Caco-2 (cell line): Measurements from ENCODE around the gene TEX9. TPM values are rescaled to one million over a fixed set of nuclear protein-coding genes. Genes with fewer than 3 reads are reported as not detected.

Experiments used
- BruUV-seq: library from RNA; stranded (reverse); fragments of 400-500 nt; replicated peaks from 2 replicates; lab custom pipeline; 2021; lab: Mats Ljungman, UMichigan
- CTCF ChIA-PET: fragments of 300-600 bp; sonication (Branson Sonifier 250); formaldehyde crosslinking; loops from one replicate; lab custom pipeline; 2022; ENCODE audit warnings: antibody characterized with exemption; lab: Charles Lee
- POLR2A ChIA-PET: fragments of 300-600 bp; sonication (Branson Sonifier 250); formaldehyde crosslinking; loops from one replicate; lab custom pipeline; 2022; ENCODE audit warnings: antibody characterized with exemption; lab: Charles Lee
- DNase-seq, 2 experiments: peaks; one replicate each; pipeline versions ENCODE4 v3.0.0 to v3.0.0-alpha.2; 2020 to 2022
- H3K27me3 ChIP-seq: replicated peaks from 2 replicates; pipeline ENCODE4 v1.6.0; 2011; ENCODE audit warnings: low read length; ENCODE audit not compliant: control insufficient read depth, insufficient read depth
- H3K36me3 ChIP-seq: 2 replicates; pipeline ENCODE4 v1.5.1; 2011; ENCODE audit warnings: low read length; ENCODE audit not compliant: control insufficient read depth, insufficient read depth
- H3K4me1 ChIP-seq: fragments of 250-450 bp; sonication (Bioruptor Pico); 2 replicates; pipeline ENCODE4 v1.5.1; 2020; ENCODE audit warnings: mild to moderate bottlenecking
- H3K4me3 ChIP-seq: 2 replicates; pipeline ENCODE4 v1.5.1; 2011; ENCODE audit warnings: low read depth, mild to moderate bottlenecking, control low read depth, low read length
- H3K9me3 ChIP-seq: fragments of 250-450 bp; sonication (Bioruptor Pico); 2 replicates; pipeline ENCODE4 v1.5.1; 2020; ENCODE audit warnings: mild to moderate bottlenecking, moderate library complexity
- H3K27ac Mint-ChIP-seq: one replicate; pipeline ENCODE4 v1.8.0; 2022; ENCODE audit warnings: mixed read lengths; ENCODE audit not compliant: unreplicated experiment
- H3K27me3 Mint-ChIP-seq: one replicate; pipeline ENCODE4 v1.8.0; 2022; ENCODE audit warnings: mixed read lengths; ENCODE audit not compliant: insufficient read depth, unreplicated experiment
- H3K36me3 Mint-ChIP-seq: one replicate; pipeline ENCODE4 v1.8.0; 2022; ENCODE audit warnings: mild to moderate bottlenecking, mixed read lengths; ENCODE audit not compliant: insufficient read depth, unreplicated experiment
- H3K4me1 Mint-ChIP-seq: one replicate; pipeline ENCODE4 v1.8.0; 2022; ENCODE audit warnings: low read depth, mixed read lengths; ENCODE audit not compliant: unreplicated experiment
- H3K4me3 Mint-ChIP-seq: one replicate; pipeline ENCODE4 v1.8.0; 2022; ENCODE audit warnings: mild to moderate bottlenecking, moderate library complexity, mixed read lengths; ENCODE audit not compliant: unreplicated experiment
- H3K9me3 Mint-ChIP-seq: one replicate; pipeline ENCODE4 v1.8.0; 2022; ENCODE audit warnings: mixed read lengths; ENCODE audit not compliant: unreplicated experiment
- CTCF ChIP-seq, 2 experiments: fragments of 200-600 bp in 1 of 2; IDR thresholded peaks; 1 replicate in 1 of 2; 2 replicates in 1 of 2; pipeline versions ENCODE4 v1.5.1 to v1.8.0; 2011 to 2022; ENCODE audit warnings: antibody characterized with exemption in 1 of 2, control low read depth in 1 of 2, inconsistent platforms in 1 of 2, low read depth in 1 of 2, low read length in 1 of 2, mild to moderate bottlenecking in 1 of 2, moderate library complexity in 1 of 2; ENCODE audit not compliant: insufficient read depth in 1 of 2, severe bottlenecking in 1 of 2, unreplicated experiment in 1 of 2
- intact Hi-C: fragments of 100-400 bp; cut with micrococcal nuclease; formaldehyde crosslinking; loops from one replicate; pipeline ENCODE4 v1.10.0; 2022; ENCODE audit not compliant: unreplicated experiment
- total RNA-seq: library from RNA; stranded (reverse); gene quantifications from 2 replicates; pipeline ENCODE4 v1.2.3, GENCODE V29; 2022

The TEX9 gene
- total RNA-seq, 1 experiment from 2014 or later: 1.9 TPM

DNA sequence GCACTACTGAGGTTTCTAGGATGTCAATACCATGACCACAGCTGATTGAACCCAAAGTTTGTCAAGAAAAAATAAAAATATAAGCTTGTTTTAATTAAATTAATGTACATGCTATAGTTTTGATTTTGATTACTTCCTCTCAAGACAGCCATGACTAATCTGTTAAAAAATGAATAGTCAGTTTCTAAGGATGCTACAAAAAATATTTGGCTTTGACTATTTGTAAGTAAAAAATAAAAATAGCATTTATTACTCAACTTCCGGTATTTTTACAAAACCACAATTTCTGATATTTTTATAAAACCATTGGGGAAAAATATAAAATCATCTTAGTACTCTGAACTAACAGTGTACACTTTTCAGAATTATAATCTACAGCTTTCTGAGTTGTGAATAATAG is 12.1 kb upstream of the TEX9 start:
- H3K4me3 ChIP-seq: no peak overlapping the region
- peaks cover 13% of the 10 kb centered on the region for H3K27me3 Mint-ChIP-seq
- no peaks in the 10 kb centered on the region for H3K4me1 Mint-ChIP-seq
- H3K4me3 Mint-ChIP-seq: no peak overlapping the region
- no peaks in the 10 kb centered on the region for H3K36me3 Mint-ChIP-seq
- POLR2A ChIA-PET: no interaction called here
- no peaks in the 10 kb centered on the region for H3K36me3 ChIP-seq
- H3K9me3 ChIP-seq: no peaks in the 10 kb centered on the region; the same call in 1 of the 2 replicates
- CTCF ChIA-PET: no interaction called here
- no TSS peak for BruUV-seq
- DNase-seq: no peak
- H3K27me3 ChIP-seq: no peaks in the 10 kb centered on the region
- H3K4me1 ChIP-seq: no peaks in the 10 kb centered on the region
- H3K9me3 Mint-ChIP-seq: no peaks in the 10 kb centered on the region
- intact Hi-C loops: no loop called here
- H3K27ac Mint-ChIP-seq: no peak overlapping the region
- no peak for TF ChIP-seq CTCF (IDR thresholded peaks at IDR 0.05; ENCODE audit: insufficient read depth in 1 of 2, low read depth in 1 of 2, low read length in 1 of 2, severe bottlenecking in 1 of 2, unreplicated experiment in 1 of 2)

GRCh38 chr15:56353740-56354139 is 11.5 kb upstream of the TEX9 start:
- H3K9me3 ChIP-seq: no peaks in the 10 kb centered on the region; the same call in 1 of the 2 replicates
- no peak for TF ChIP-seq CTCF (IDR thresholded peaks at IDR 0.05; ENCODE audit: insufficient read depth in 1 of 2, low read depth in 1 of 2, low read length in 1 of 2, severe bottlenecking in 1 of 2, unreplicated experiment in 1 of 2)
- Mint-ChIP-seq H3K4me3 (no peak overlapping the region), H3K36me3 (no peaks in the 10 kb centered on the region), H3K27ac (no peak overlapping the region), H3K4me1 (no peaks in the 10 kb centered on the region), H3K27me3 (peaks cover 12% of the 10 kb centered on the region), H3K9me3 (no peaks in the 10 kb centered on the region)
- H3K4me1 ChIP-seq: no peaks in the 10 kb centered on the region
- CTCF ChIA-PET: no interaction called here
- POLR2A ChIA-PET: no interaction called here
- H3K4me3 ChIP-seq: no peak overlapping the region
- H3K36me3 ChIP-seq: no peaks in the 10 kb centered on the region
- H3K27me3 ChIP-seq: no peaks in the 10 kb centered on the region
- DNase-seq: no peak
- intact Hi-C loops: no loop called here
- no TSS peak for BruUV-seq

GRCh38 chr15:56356616-56357015 is 8.6 kb upstream of the TEX9 start:
- BruUV-seq: no TSS peak
- H3K9me3 Mint-ChIP-seq: no peaks in the 10 kb centered on the region
- no peak overlapping the region for H3K27ac Mint-ChIP-seq
- H3K4me3 ChIP-seq: no peak overlapping the region
- no peaks in the 10 kb centered on the region for H3K4me1 ChIP-seq
- POLR2A ChIA-PET: no interaction called here
- TF ChIP-seq CTCF (IDR thresholded peaks at IDR 0.05; ENCODE audit: insufficient read depth in 1 of 2, low read depth in 1 of 2, low read length in 1 of 2, severe bottlenecking in 1 of 2, unreplicated experiment in 1 of 2): no peak
- peaks cover 12% of the 10 kb centered on the region for H3K27me3 Mint-ChIP-seq
- no peaks in the 10 kb centered on the region for H3K4me1 Mint-ChIP-seq
- H3K27me3 ChIP-seq: no peaks in the 10 kb centered on the region
- no peak overlapping the region for H3K4me3 Mint-ChIP-seq
- H3K9me3 ChIP-seq: no peaks in the 10 kb centered on the region; the same call in 1 of the 2 replicates
- intact Hi-C loops: no loop called here
- DNase-seq: no peak
- CTCF ChIA-PET: no interaction called here
- no peaks in the 10 kb centered on the region for H3K36me3 ChIP-seq
- no peaks in the 10 kb centered on the region for H3K36me3 Mint-ChIP-seq
